Trophoblast cell (in vitro differentiated cells and primary cell): ENCODE results near the gene UBE2A.
A peak's percentile ranks its signal among the peaks of the same experiment; 100 is the strongest.

Experiments
- DNase-seq, 2 donors: peaks; one replicate each; pipeline ENCODE4 v3.0.0-alpha.2; 2016
- H2AFZ ChIP-seq: 2 replicates; pipeline ENCODE4 v1.6.1; 2013; ENCODE audit warnings: low read length, moderate library complexity, mild to moderate bottlenecking; ENCODE audit not compliant: insufficient read depth, poor library complexity
- H2AK5ac ChIP-seq: 2 replicates; pipeline ENCODE4 v1.6.1; 2013; ENCODE audit warnings: mild to moderate bottlenecking, low read length
- H2BK120ac ChIP-seq: 2 replicates; pipeline ENCODE4 v1.6.1; 2013; ENCODE audit warnings: low read length, mild to moderate bottlenecking, moderate library complexity; ENCODE audit not compliant: insufficient read depth, poor library complexity
- H2BK12ac ChIP-seq: 2 replicates; pipeline ENCODE4 v1.6.1; 2013; ENCODE audit warnings: mild to moderate bottlenecking, low read length, moderate library complexity
- H2BK5ac ChIP-seq: 2 replicates; pipeline ENCODE4 v1.6.1; 2013; ENCODE audit warnings: low read length, low read depth, moderate library complexity, mild to moderate bottlenecking; ENCODE audit not compliant: poor library complexity
- H3K14ac ChIP-seq: 2 replicates; pipeline ENCODE4 v1.6.1; 2013; ENCODE audit warnings: mild to moderate bottlenecking, low read length
- H3K18ac ChIP-seq: 2 replicates; pipeline ENCODE4 v1.6.1; 2013; ENCODE audit warnings: mild to moderate bottlenecking, low read length
- H3K23ac ChIP-seq: 2 replicates; pipeline ENCODE4 v1.6.1; 2013; ENCODE audit warnings: low read length
- H3K27ac ChIP-seq: 2 replicates; pipeline ENCODE4 v1.5.1; 2013; ENCODE audit warnings: low read depth, mild to moderate bottlenecking, inconsistent platforms, low read length, moderate library complexity
- H3K27me3 ChIP-seq: 2 replicates; pipeline ENCODE4 v1.6.1; 2013; ENCODE audit warnings: inconsistent platforms, mild to moderate bottlenecking, low read length, moderate library complexity; ENCODE audit not compliant: insufficient read depth
- H3K36me3 ChIP-seq, 2 experiments: 1 replicate in 1 of 2; 2 replicates in 1 of 2; pipeline ENCODE4 v1.6.1; 2013; ENCODE audit warnings: low read length in 2 of 2, mild to moderate bottlenecking in 2 of 2, moderate library complexity in 1 of 2; ENCODE audit not compliant: insufficient read depth in 2 of 2, control insufficient read depth in 1 of 2
- H3K4ac ChIP-seq: 2 replicates; pipeline ENCODE4 v1.6.1; 2013; ENCODE audit warnings: low read depth, mild to moderate bottlenecking, low read length, moderate library complexity
- H3K4me1 ChIP-seq, 2 experiments: 1 replicate in 1 of 2; 2 replicates in 1 of 2; pipeline ENCODE4 v1.6.1; 2013; ENCODE audit warnings: low read length in 2 of 2, mild to moderate bottlenecking in 2 of 2, moderate library complexity in 1 of 2; ENCODE audit not compliant: insufficient read depth in 2 of 2, control insufficient read depth in 1 of 2
- H3K4me2 ChIP-seq: 2 replicates; pipeline ENCODE4 v1.6.1; 2013; ENCODE audit warnings: inconsistent platforms, mild to moderate bottlenecking, low read length, moderate library complexity
- H3K4me3 ChIP-seq: 2 replicates; pipeline ENCODE4 v1.5.1; 2013; ENCODE audit warnings: mild to moderate bottlenecking, low read depth, low read length, inconsistent platforms
- H3K79me1 ChIP-seq: one replicate; pipeline ENCODE4 v1.6.1; 2013; ENCODE audit warnings: low read length
- H3K79me2 ChIP-seq: 2 replicates; pipeline ENCODE4 v1.6.1; 2013; ENCODE audit warnings: low read length, mild to moderate bottlenecking; ENCODE audit not compliant: control insufficient read depth, insufficient read depth, poor library complexity
- H3K9ac ChIP-seq: 2 replicates; pipeline ENCODE4 v1.6.1; 2013; ENCODE audit warnings: mild to moderate bottlenecking, low read length
- H3K9me3 ChIP-seq: 2 replicates; pipeline ENCODE4 v1.6.1; 2013; ENCODE audit warnings: low read depth, mild to moderate bottlenecking, control low read depth, inconsistent platforms, low read length; ENCODE audit not compliant: insufficient read depth
- H4K12ac ChIP-seq: 2 replicates; pipeline ENCODE4 v1.6.1; 2013; ENCODE audit warnings: low read depth, mild to moderate bottlenecking, low read length, moderate library complexity
- H4K8ac ChIP-seq: 2 replicates; pipeline ENCODE4 v1.6.1; 2013; ENCODE audit warnings: low read depth, mild to moderate bottlenecking, low read length, moderate library complexity
- H4K91ac ChIP-seq: one replicate; pipeline ENCODE4 v1.6.1; 2013; ENCODE audit warnings: low read depth, mild to moderate bottlenecking, low read length, moderate library complexity
- WGBS: extraction: QIAGEN DNeasy Blood & Tissue Kit; methylation state at CpG from one replicate; pipeline ENCODE4 v1.1.7; 2013; ENCODE audit warnings: missing lambda C conversion rate; ENCODE audit not compliant: insufficient read length, insufficient coverage; ENCODE audit errors: extremely low coverage; 5-methylcytosine and 5-hydroxymethylcytosine counted together

UBE2A gene

GRCh38 chrX:119583431-119584059 lies 9.2 kb downstream of the UBE2A start:
- Histone ChIP-seq H2BK5ac (no peak overlapping the region), H2AFZ (no peak overlapping the region), H3K4me2 (no peak overlapping the region), H3K79me1 (no peaks in the 10 kb centered on the region), H3K27ac (no peak overlapping the region), H3K4me1 (no peaks in the 10 kb centered on the region), H3K4me3 (no peak overlapping the region), H4K8ac (no peak overlapping the region), H3K9me3 (no peaks in the 10 kb centered on the region), H4K91ac (no peak overlapping the region), H4K12ac (no peak overlapping the region), H2BK12ac (no peak overlapping the region), H3K23ac (no peak overlapping the region), H3K18ac (no peak overlapping the region), H3K79me2 (no peaks in the 10 kb centered on the region), H3K27me3 (no peaks in the 10 kb centered on the region), H3K36me3 (peaks cover 1 to 3% of the 10 kb centered on the region in 2 experiments), H3K14ac (no peak overlapping the region), H3K4ac (no peak overlapping the region), H2BK120ac (no peak overlapping the region), H2AK5ac (no peak overlapping the region), H3K9ac (no peak overlapping the region)
- no CpG with 5 or more reads among the region's 2 CpGs for WGBS
- no peak for DNase-seq

GRCh38 chrX:119589810-119590209 lies 15.4 kb downstream of the UBE2A start:
- DNase-seq = no peak
- no peak overlapping the region for H2BK5ac ChIP-seq
- WGBS = no CpG with 5 or more reads among the region's 5 CpGs
- no peak overlapping the region for H2AK5ac ChIP-seq
- no peak overlapping the region for H2BK120ac ChIP-seq
- H3K79me2 ChIP-seq = no peaks in the 10 kb centered on the region
- H4K8ac ChIP-seq = no peak overlapping the region
- no peak overlapping the region for H3K4ac ChIP-seq
- no peak overlapping the region for H4K91ac ChIP-seq
- no peak overlapping the region for H2BK12ac ChIP-seq
- H3K9me3 ChIP-seq = no peaks in the 10 kb centered on the region
- no peak overlapping the region for H3K18ac ChIP-seq
- H3K23ac ChIP-seq = no peak overlapping the region
- no peaks in the 10 kb centered on the region for H3K4me1 ChIP-seq
- peaks cover 0 to 10% of the 10 kb centered on the region in 2 experiments for H3K36me3 ChIP-seq
- no peak overlapping the region for H3K14ac ChIP-seq
- no peak overlapping the region for H2AFZ ChIP-seq
- no peak overlapping the region for H3K4me2 ChIP-seq
- H3K27me3 ChIP-seq = no peaks in the 10 kb centered on the region
- H3K79me1 ChIP-seq = no peaks in the 10 kb centered on the region
- H3K4me3 ChIP-seq = no peak overlapping the region
- no peak overlapping the region for H3K27ac ChIP-seq
- no peak overlapping the region for H3K9ac ChIP-seq
- no peak overlapping the region for H4K12ac ChIP-seq

- Histone ChIP-seq H4K8ac (no peak overlapping the region), H3K27me3 (no peaks in the 10 kb centered on the region), H3K4me2 (no peak overlapping the region), H3K79me2 (peaks cover 8% of the 10 kb centered on the region), H3K4me1 (peaks cover 0 to 2% of the 10 kb centered on the region in 2 experiments), H3K23ac (no peak overlapping the region), H3K36me3 (peaks cover 2% of the 10 kb centered on the region in 2 experiments), H3K4me3 (no peak overlapping the region), H2AK5ac (no peak overlapping the region), H3K14ac (no peak overlapping the region), H3K9me3 (no peaks in the 10 kb centered on the region), H2BK5ac (no peak overlapping the region), H2AFZ (no peak overlapping the region), H4K91ac (no peak overlapping the region), H3K18ac (no peak overlapping the region), H2BK12ac (no peak overlapping the region), H3K9ac (no peak overlapping the region), H3K4ac (no peak overlapping the region), H4K12ac (no peak overlapping the region), H3K27ac (no peak overlapping the region), H2BK120ac (no peak overlapping the region), H3K79me1 (peaks cover 3% of the 10 kb centered on the region)
- DNase-seq = peak; percentile 52 to 92
- WGBS = no CpG with 5 or more reads among the region's 9 CpGs
These were observed 28.4 kb downstream of the UBE2A start for GRCh38 chrX:119602701-119603255.

GRCh38 chrX:119604766-119605463 lies 30.6 kb downstream of the UBE2A start:
- Histone ChIP-seq H3K9me3 (no peaks in the 10 kb centered on the region), H3K79me2 (peaks cover 8% of the 10 kb centered on the region), H4K12ac (no peak overlapping the region), H2AFZ (no peak overlapping the region), H3K4me3 (peak overlapping the region; percentile 98), H2BK5ac (no peak overlapping the region), H3K27ac (no peak overlapping the region), H4K91ac (no peak overlapping the region), H3K79me1 (peaks cover 3% of the 10 kb centered on the region), H4K8ac (no peak overlapping the region), H3K4me2 (peak overlapping the region; percentile 93), H3K27me3 (no peaks in the 10 kb centered on the region), H3K23ac (no peak overlapping the region), H3K14ac (no peak overlapping the region), H2BK12ac (no peak overlapping the region), H3K18ac (no peak overlapping the region), H2AK5ac (no peak overlapping the region), H3K4me1 (peaks cover 0 to 2% of the 10 kb centered on the region in 2 experiments), H3K4ac (peak overlapping the region; percentile 59), H2BK120ac (no peak overlapping the region), H3K36me3 (peaks cover 2% of the 10 kb centered on the region in 2 experiments), H3K9ac (no peak overlapping the region)
- WGBS = no CpG with 5 or more reads among the region's 17 CpGs
- DNase-seq = peak in 1 of 2 donors; percentile 10
